Esophagus muscularis mucosa (tissue), 3 donors: ENCODE measurements around the gene MCOLN2.

Experiments
- EP300 ChIP-seq: sonication (generic); formaldehyde crosslinking; IDR thresholded peaks from one replicate; pipeline ENCODE4 v1.6.1; 2017; ENCODE audit warnings: antibody characterized with exemption
- TF ChIP-seq, protein P1 (sequence below), 3 experiments: fragments of 200-600 bp in 2 of 3; fragments of 450-650 bp in 1 of 3; sonication (generic) in 2 of 3; IDR thresholded peaks; one replicate each; pipeline ENCODE4 v1.5.1; 2017 to 2019; ENCODE audit warnings: antibody characterized with exemption in 3 of 3, mild to moderate bottlenecking in 2 of 3, moderate library complexity in 1 of 3

- TF ChIP-seq EP300, result no peak
- TF ChIP-seq, protein P1, sequence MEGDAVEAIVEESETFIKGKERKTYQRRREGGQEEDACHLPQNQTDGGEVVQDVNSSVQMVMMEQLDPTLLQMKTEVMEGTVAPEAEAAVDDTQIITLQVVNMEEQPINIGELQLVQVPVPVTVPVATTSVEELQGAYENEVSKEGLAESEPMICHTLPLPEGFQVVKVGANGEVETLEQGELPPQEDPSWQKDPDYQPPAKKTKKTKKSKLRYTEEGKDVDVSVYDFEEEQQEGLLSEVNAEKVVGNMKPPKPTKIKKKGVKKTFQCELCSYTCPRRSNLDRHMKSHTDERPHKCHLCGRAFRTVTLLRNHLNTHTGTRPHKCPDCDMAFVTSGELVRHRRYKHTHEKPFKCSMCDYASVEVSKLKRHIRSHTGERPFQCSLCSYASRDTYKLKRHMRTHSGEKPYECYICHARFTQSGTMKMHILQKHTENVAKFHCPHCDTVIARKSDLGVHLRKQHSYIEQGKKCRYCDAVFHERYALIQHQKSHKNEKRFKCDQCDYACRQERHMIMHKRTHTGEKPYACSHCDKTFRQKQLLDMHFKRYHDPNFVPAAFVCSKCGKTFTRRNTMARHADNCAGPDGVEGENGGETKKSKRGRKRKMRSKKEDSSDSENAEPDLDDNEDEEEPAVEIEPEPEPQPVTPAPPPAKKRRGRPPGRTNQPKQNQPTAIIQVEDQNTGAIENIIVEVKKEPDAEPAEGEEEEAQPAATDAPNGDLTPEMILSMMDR (IDR thresholded peaks at IDR 0.05), result no peak
Observed at GRCh38 chr1:84968101-84968500, 28.8 kb downstream of the MCOLN2 start.
